22Rv1 (cell line): ENCODE data around the gene NUDT2.

Source experiments
- ZFX ChIP-seq: fragments of 450-650 bp; IDR thresholded peaks from 2 replicates; pipeline ENCODE4 v1.6.1; 2017; ENCODE audit warnings: antibody characterized with exemption, borderline replicate concordance
- TF ChIP-seq, protein P1 (sequence below): fragments of 450-650 bp; IDR thresholded peaks from 2 replicates; pipeline ENCODE4 v1.5.1; 2017; ENCODE audit warnings: mild to moderate bottlenecking

DNA sequence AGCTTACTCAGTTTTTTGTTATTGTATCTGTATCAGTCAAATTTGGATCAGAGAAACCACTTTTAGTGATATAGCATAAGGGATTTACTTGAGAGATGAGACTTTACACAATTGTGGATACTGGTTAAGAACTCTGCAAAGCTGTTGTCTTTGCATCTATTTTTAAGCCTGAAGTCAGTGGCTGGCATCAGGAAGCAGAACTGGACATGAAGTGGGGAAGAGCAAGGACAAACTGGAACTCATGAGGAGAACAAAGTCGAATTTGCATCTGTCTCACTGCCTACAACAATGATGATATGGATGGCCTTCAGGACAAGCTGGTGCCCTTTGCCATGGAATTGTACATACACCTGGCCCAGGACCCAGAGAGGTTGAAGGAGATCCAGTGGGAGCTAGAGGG lies 63.1 kb downstream of the NUDT2 start:
- TF ChIP-seq, protein P1, sequence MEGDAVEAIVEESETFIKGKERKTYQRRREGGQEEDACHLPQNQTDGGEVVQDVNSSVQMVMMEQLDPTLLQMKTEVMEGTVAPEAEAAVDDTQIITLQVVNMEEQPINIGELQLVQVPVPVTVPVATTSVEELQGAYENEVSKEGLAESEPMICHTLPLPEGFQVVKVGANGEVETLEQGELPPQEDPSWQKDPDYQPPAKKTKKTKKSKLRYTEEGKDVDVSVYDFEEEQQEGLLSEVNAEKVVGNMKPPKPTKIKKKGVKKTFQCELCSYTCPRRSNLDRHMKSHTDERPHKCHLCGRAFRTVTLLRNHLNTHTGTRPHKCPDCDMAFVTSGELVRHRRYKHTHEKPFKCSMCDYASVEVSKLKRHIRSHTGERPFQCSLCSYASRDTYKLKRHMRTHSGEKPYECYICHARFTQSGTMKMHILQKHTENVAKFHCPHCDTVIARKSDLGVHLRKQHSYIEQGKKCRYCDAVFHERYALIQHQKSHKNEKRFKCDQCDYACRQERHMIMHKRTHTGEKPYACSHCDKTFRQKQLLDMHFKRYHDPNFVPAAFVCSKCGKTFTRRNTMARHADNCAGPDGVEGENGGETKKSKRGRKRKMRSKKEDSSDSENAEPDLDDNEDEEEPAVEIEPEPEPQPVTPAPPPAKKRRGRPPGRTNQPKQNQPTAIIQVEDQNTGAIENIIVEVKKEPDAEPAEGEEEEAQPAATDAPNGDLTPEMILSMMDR = no peak
- TF ChIP-seq ZFX = no peak
